ENCODE measurements around the gene SRCIN1. TPM values are rescaled to one million over a fixed set of nuclear protein-coding genes. Genes with fewer than 3 reads are reported as not detected.

Gene SRCIN1
- total RNA-seq, 4 donors from 2014 or later, result 0.24 TPM; not detected in 3

- H3K27me3 ChIP-seq, result peaks cover 30 to 46% (median 42%) of the 10 kb centered on the region in 3 donors
- H3K4me1 ChIP-seq, result peaks cover 0 to 10% of the 10 kb centered on the region in 2 donors
- no peaks in the 10 kb centered on the region for H3K9me3 ChIP-seq
- no peak for TF ChIP-seq POLR2A (IDR thresholded peaks at IDR 0.05)
- TF ChIP-seq CTCF (IDR thresholded peaks at IDR 0.05 in 4 of 5, conservative IDR thresholded peaks at IDR 0.05 in 1 of 5), result no peak
- H3K27ac ChIP-seq, result no peak overlapping the region
- no peak for DNase-seq
- intact Hi-C loops (cut with DNase I; ENCODE audit: low total_unique reads) (no loop called here), in situ Hi-C loops (cut with MboI; ENCODE audit: low sequenced_read_pairs in 4 of 4) (no loop called here)
- no peak for ATAC-seq
- no peaks in the 10 kb centered on the region for H3K36me3 ChIP-seq
- no peak overlapping the region for H3K4me3 ChIP-seq
These were observed 2.6 kb downstream of the SRCIN1 start for GRCh38 chr17:38602956-38603785.

- TF ChIP-seq POLR2A (IDR thresholded peaks at IDR 0.05), result no peak
- no peak for TF ChIP-seq CTCF (IDR thresholded peaks at IDR 0.05 in 4 of 5, conservative IDR thresholded peaks at IDR 0.05 in 1 of 5)
- Histone ChIP-seq H3K4me1 (peaks cover 0 to 10% of the 10 kb centered on the region in 2 donors), H3K9me3 (no peaks in the 10 kb centered on the region), H3K27me3 (peaks cover 34 to 45% (median 34%) of the 10 kb centered on the region in 3 donors), H3K36me3 (no peaks in the 10 kb centered on the region), H3K4me3 (no peak overlapping the region), H3K27ac (no peak overlapping the region)
- in situ Hi-C loops (cut with MboI; ENCODE audit: low sequenced_read_pairs in 4 of 4), result no loop called here
- DNase-seq (no peak), ATAC-seq (no peak)
- intact Hi-C loops (cut with DNase I; ENCODE audit: low total_unique reads), result no loop called here
These were observed 3.3 kb downstream of the SRCIN1 start for GRCh38 chr17:38602453-38602852.

- intact Hi-C loops (cut with DNase I; ENCODE audit: low total_unique reads), result no loop called here
These were observed 4.0 kb downstream of the SRCIN1 start for GRCh38 chr17:38601539-38602351.

GRCh38 chr17:38600906-38601305 lies 4.8 kb downstream of the SRCIN1 start:
- in situ Hi-C loops (cut with MboI; ENCODE audit: low sequenced_read_pairs in 4 of 4) (no loop called here), intact Hi-C loops (cut with DNase I; ENCODE audit: low total_unique reads) (no loop called here)
- TF ChIP-seq POLR2A (IDR thresholded peaks at IDR 0.05), result no peak
- no peak for DNase-seq
- Histone ChIP-seq H3K4me1 (no peaks in the 10 kb centered on the region), H3K27me3 (peaks cover 22 to 41% (median 27%) of the 10 kb centered on the region in 3 donors), H3K27ac (no peak overlapping the region), H3K4me3 (no peak overlapping the region), H3K36me3 (no peaks in the 10 kb centered on the region), H3K9me3 (no peaks in the 10 kb centered on the region)
- no peak for ATAC-seq

More at GRCh38 chr17:38601539-38602351, 4.0 kb downstream of the SRCIN1 start:
- Histone ChIP-seq H3K36me3 (no peaks in the 10 kb centered on the region), H3K4me3 (no peak overlapping the region), H3K4me1 (peaks cover 0 to 4% of the 10 kb centered on the region in 2 donors), H3K9me3 (no peaks in the 10 kb centered on the region), H3K27ac (no peak overlapping the region), H3K27me3 (peaks cover 27 to 43% (median 28%) of the 10 kb centered on the region in 3 donors)
- in situ Hi-C loops (cut with MboI; ENCODE audit: low sequenced_read_pairs in 4 of 4), result no loop called here
- TF ChIP-seq CTCF (IDR thresholded peaks at IDR 0.05 in 4 of 5, conservative IDR thresholded peaks at IDR 0.05 in 1 of 5) (no peak), POLR2A (IDR thresholded peaks at IDR 0.05) (no peak)
- ATAC-seq (no peak), DNase-seq (no peak)

GRCh38 chr17:38600416-38600815 lies 5.3 kb downstream of the SRCIN1 start:
- DNase-seq (no peak), ATAC-seq (no peak)
- Histone ChIP-seq H3K36me3 (no peaks in the 10 kb centered on the region), H3K27ac (no peak overlapping the region), H3K27me3 (peaks cover 26 to 45% (median 32%) of the 10 kb centered on the region in 3 donors), H3K4me3 (no peak overlapping the region), H3K4me1 (no peaks in the 10 kb centered on the region), H3K9me3 (no peaks in the 10 kb centered on the region)
- TF ChIP-seq POLR2A (IDR thresholded peaks at IDR 0.05) (no peak), CTCF (IDR thresholded peaks at IDR 0.05 in 4 of 5, conservative IDR thresholded peaks at IDR 0.05 in 1 of 5) (no peak)
- in situ Hi-C loops (cut with MboI; ENCODE audit: low sequenced_read_pairs in 4 of 4), result no loop called here
- intact Hi-C loops (cut with DNase I; ENCODE audit: low total_unique reads), result no loop called here

Data from gastrocnemius medialis (tissue), 4 donors.